Measurements from ENCODE around the gene CYB561D1. TPM values are rescaled to one million over a fixed set of nuclear protein-coding genes. Genes with fewer than 3 reads are reported as not detected.
A peak's percentile ranks its signal among the peaks of the same experiment; 100 is the strongest.

The CYB561D1 gene
- total RNA-seq, 1 donor from 2014 or later: 26.8 TPM

DNA sequence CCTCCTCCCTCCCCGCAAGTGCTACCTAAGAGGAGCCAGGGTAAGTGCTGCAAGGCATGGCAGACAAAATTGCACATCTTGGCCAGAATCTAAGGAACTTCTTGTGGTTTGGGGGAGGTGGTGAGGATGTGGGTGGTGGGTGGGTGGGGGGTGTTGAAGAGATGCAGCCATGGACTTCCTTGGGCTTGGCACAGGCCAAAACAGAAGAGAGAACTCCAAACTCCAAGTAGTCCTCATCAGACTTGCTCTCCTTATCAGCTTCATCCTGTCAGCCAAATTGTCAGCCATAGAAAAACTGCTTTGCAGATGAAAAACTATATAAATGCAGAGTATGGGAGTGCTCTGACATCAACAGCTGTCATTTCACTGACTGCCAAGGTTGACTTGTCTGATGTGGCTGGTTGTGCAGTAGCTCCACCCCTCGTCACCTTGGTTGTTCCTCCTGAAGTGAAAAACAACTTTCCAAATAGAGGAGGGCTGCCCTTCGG lies 8.5 kb downstream of the CYB561D1 start:
- Histone ChIP-seq H3K27me3 (no peaks in the 10 kb centered on the region), H3K4me1 (peaks cover 9 to 31% of the 10 kb centered on the region in 2 donors), H3K4me3 (no peak overlapping the region), H3K36me3 (peaks cover 0 to 7% of the 10 kb centered on the region in 2 donors), H3K9me3 (no peaks in the 10 kb centered on the region), H3K27ac (peak overlapping the region in 1 of 2 donors; percentile 53)
- TF ChIP-seq, protein P1, sequence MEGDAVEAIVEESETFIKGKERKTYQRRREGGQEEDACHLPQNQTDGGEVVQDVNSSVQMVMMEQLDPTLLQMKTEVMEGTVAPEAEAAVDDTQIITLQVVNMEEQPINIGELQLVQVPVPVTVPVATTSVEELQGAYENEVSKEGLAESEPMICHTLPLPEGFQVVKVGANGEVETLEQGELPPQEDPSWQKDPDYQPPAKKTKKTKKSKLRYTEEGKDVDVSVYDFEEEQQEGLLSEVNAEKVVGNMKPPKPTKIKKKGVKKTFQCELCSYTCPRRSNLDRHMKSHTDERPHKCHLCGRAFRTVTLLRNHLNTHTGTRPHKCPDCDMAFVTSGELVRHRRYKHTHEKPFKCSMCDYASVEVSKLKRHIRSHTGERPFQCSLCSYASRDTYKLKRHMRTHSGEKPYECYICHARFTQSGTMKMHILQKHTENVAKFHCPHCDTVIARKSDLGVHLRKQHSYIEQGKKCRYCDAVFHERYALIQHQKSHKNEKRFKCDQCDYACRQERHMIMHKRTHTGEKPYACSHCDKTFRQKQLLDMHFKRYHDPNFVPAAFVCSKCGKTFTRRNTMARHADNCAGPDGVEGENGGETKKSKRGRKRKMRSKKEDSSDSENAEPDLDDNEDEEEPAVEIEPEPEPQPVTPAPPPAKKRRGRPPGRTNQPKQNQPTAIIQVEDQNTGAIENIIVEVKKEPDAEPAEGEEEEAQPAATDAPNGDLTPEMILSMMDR (IDR thresholded peaks at IDR 0.05): no peak
- intact Hi-C loops (cut with DNase I): no loop called here
- no peak for DNase-seq (ENCODE audit: low spot score in 2 of 2)

DNA sequence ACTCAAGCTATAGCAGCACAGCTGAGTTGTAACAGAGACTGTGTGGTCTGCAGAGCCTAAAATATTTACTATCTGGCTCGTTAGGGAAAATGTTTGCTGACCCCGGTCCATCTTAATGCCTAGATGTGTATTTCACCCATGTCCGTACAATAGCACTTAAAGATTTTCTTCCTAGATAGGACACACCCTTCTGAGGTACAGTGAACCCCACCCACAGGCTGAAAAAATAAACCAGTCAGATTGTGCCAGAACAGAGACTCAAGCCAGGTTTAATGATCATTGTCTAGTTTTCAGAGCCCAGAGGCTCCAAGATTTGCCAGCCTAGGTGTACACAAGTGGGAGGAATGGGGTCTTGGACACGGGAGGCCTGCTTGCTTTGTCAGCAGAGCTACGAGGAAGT lies 10.0 kb downstream of the CYB561D1 start:
- TF ChIP-seq, protein P1 (IDR thresholded peaks at IDR 0.05): no peak
- H3K36me3 ChIP-seq: no peaks in the 10 kb centered on the region
- H3K4me3 ChIP-seq: no peak overlapping the region
- DNase-seq (ENCODE audit: low spot score in 2 of 2): no peak
- H3K4me1 ChIP-seq: peaks cover 9 to 34% of the 10 kb centered on the region in 2 donors
- no peaks in the 10 kb centered on the region for H3K9me3 ChIP-seq
- H3K27me3 ChIP-seq: no peaks in the 10 kb centered on the region
- intact Hi-C loops (cut with DNase I): no loop called here
- no peak overlapping the region for H3K27ac ChIP-seq

DNA sequence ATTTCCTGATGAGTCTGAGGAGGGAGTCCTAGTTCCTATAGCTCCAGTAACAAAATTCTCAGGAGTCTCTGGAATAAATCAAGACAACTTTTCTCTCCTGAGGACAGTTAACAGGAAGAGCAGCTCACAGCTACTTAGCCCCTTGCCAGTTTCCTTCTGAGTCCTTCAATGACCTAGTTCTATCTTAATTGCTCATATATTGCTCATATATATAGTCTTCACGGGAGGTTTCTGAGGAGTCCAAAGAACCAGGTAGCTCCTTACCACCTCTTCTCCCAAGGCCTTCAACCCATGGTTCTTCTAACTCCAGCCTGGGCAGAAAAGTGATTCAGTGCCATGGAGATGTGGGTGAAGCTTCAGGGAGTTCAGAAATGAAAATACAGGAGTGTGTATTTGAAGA lies 11.1 kb downstream of the CYB561D1 start:
- intact Hi-C loops (cut with DNase I): no loop called here
- TF ChIP-seq, protein P1 (IDR thresholded peaks at IDR 0.05): no peak
- H3K36me3 ChIP-seq: no peaks in the 10 kb centered on the region
- peaks cover 7 to 28% of the 10 kb centered on the region in 2 donors for H3K4me1 ChIP-seq
- H3K4me3 ChIP-seq: no peak overlapping the region
- no peaks in the 10 kb centered on the region for H3K27me3 ChIP-seq
- no peak for DNase-seq (ENCODE audit: low spot score in 2 of 2)
- H3K9me3 ChIP-seq: no peaks in the 10 kb centered on the region
- H3K27ac ChIP-seq: no peak overlapping the region

DNA sequence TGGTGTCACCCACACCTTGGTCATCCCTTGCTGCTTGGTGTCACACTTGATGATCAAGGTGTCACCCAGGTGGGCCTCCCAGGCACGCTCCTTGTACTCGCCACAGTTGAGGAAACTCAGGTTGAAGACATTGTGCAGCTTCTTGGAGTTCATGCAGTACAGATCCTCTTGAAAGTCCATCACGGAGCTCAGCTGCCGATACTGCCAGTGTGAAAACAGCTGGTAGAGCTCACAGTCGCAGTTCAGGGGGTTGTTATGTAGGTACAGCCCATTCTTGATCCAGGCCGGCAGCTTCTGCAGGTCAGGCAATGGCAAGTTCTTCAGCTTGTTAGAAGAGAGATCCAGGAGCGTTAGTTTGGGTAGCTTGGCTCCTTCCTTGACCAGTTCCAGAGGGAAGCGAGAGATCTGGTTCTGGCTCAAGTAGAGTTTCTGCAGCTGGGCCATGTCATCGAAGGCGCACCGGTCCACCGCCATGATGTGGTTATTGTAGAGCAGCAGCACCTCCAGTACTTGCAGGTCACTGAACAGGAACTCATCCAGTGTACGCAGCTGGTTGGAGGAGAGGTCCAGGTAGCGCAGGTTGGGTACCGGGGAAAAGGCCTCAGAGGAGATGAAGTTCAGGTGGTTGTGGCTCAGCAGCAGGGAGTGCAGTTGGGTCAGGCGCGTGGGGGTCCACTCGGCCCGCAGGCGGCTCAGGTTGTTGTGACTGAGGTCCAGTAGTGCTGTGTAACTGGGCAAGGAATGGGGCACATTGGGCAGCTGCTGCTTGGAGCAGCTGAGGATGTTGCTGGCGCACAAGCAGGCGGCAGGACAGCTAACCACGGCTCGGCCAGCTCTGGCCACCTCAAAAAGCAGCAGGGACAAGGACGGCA lies 14.3 kb downstream of the CYB561D1 start:
- intact Hi-C loops (cut with DNase I): no loop called here
- no peaks in the 10 kb centered on the region for H3K36me3 ChIP-seq
- H3K9me3 ChIP-seq: no peaks in the 10 kb centered on the region

DNA sequence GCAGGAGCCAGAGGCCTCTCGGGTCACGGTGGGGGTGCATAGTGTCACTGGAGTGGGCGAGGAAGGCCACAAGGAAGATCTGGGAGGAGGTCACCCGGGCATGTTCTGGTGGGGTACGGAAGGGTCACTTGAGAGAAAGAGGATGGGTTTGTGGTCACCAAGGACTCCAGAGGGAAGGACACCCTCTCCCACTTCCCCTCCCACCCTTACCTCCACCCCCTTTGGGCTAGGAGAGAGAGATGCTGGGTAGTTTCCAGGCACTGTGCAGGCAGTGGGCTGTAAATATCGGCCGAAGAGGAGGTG lies 14.9 kb downstream of the CYB561D1 start:
- Histone ChIP-seq H3K4me1 (peaks cover 0 to 15% of the 10 kb centered on the region in 2 donors), H3K27me3 (no peaks in the 10 kb centered on the region), H3K4me3 (peak overlapping the region; percentile 84 to 98), H3K36me3 (no peaks in the 10 kb centered on the region), H3K27ac (peak overlapping the region; percentile 42 to 53), H3K9me3 (no peaks in the 10 kb centered on the region)
- intact Hi-C loops (cut with DNase I): loop anchor here (1.0 kb wide), 1 partner anchor 15 kb away; the partner anchor contains the start of gene CYB561D1
- no peak for DNase-seq (ENCODE audit: low spot score in 2 of 2)
- TF ChIP-seq, protein P1 (IDR thresholded peaks at IDR 0.05): no peak

More for the DNA sequence above, 14.3 kb downstream of the CYB561D1 start:
- Histone ChIP-seq H3K27ac (no peak overlapping the region), H3K27me3 (no peaks in the 10 kb centered on the region), H3K4me3 (peak overlapping the region in 1 of 2 donors; percentile 84), H3K4me1 (peaks cover 0 to 15% of the 10 kb centered on the region in 2 donors)
- TF ChIP-seq, protein P1 (IDR thresholded peaks at IDR 0.05): no peak
- peak in 1 of 2 donors; percentile 59 for DNase-seq (ENCODE audit: low spot score in 2 of 2)

All from ascending aorta (tissue), 2 donors.